HepG2 (cell line): ENCODE results near the gene CAMSAP3. TPM values are rescaled to one million over a fixed set of nuclear protein-coding genes. Genes with fewer than 3 reads are reported as not detected.
A peak's percentile ranks its signal among the peaks of the same experiment; 100 is the strongest.

Source experiments
- ELK4 ChIP-seq: sonication (generic); formaldehyde crosslinking; IDR thresholded peaks from 2 replicates; pipeline ENCODE4 v1.9.0; 2021; ENCODE audit warnings: missing genetic modification reagents, borderline replicate concordance
- NFAT5 ChIP-seq: sonication (generic); formaldehyde crosslinking; IDR thresholded peaks from 2 replicates; pipeline ENCODE4 v1.4.0; 2020; ENCODE audit warnings: missing genetic modification reagents
- PHB2 ChIP-seq: fragments of 450-650 bp; IDR thresholded peaks from 2 replicates; pipeline ENCODE4 v1.6.1; 2018; ENCODE audit not compliant: partially characterized antibody
- PHF21A ChIP-seq: sonication (generic); formaldehyde crosslinking; IDR thresholded peaks from 2 replicates; pipeline ENCODE4 v1.5.0; 2020; ENCODE audit warnings: mild to moderate bottlenecking, missing genetic modification reagents
- TAF1 ChIP-seq: sonication (generic); formaldehyde crosslinking; IDR thresholded peaks from 2 replicates; pipeline ENCODE4 v1.4.0; 2020; ENCODE audit warnings: missing genetic modification reagents
- ZFP82 ChIP-seq: sonication (generic); formaldehyde crosslinking; IDR thresholded peaks from 2 replicates; pipeline ENCODE4 v1.5.1; 2020; ENCODE audit warnings: mild to moderate bottlenecking, missing genetic modification reagents, borderline replicate concordance
- ZNF205 ChIP-seq: IDR thresholded peaks from 2 replicates; pipeline ENCODE4 v1.6.1; 2018; ENCODE audit warnings: missing biosample characterization, missing genetic modification reagents
- ZNF770 ChIP-seq: sonication (generic); formaldehyde crosslinking; IDR thresholded peaks from 2 replicates; pipeline ENCODE4 v1.5.0; 2020; ENCODE audit warnings: mild to moderate bottlenecking, missing genetic modification reagents
- ZSCAN12 ChIP-seq: sonication (generic); formaldehyde crosslinking; IDR thresholded peaks from 2 replicates; pipeline ENCODE4 v1.9.0; 2021; ENCODE audit warnings: mild to moderate bottlenecking, missing genetic modification reagents
- polyA plus RNA-seq, 8 experiments: library from polyadenylated mRNA; depleted of rRNA in 3 of 8; stranded (reverse) in 7 of 8; unstranded in 1 of 8; fragments of >200 nt; fragmentation: Illumina TruSeq in 4 of 8; extraction: Trizol in 4 of 8; gene quantifications; 2 replicates each; pipeline versions ENCODE4 v1.2.1 to v1.2.3, GENCODE V29; 2011 to 2016; ENCODE audit warnings: low read depth in 4 of 8, missing spikeins in 1 of 8, mixed read lengths in 1 of 8; ENCODE audit not compliant: insufficient read depth in 1 of 8
- total RNA-seq, 5 experiments: library from RNA; depleted of rRNA; stranded (reverse); fragments of >200 nt; fragmentation: Illumina TruSeq; extraction: Trizol; gene quantifications; 2 replicates each; pipeline ENCODE4 v1.2.3, GENCODE V29; 2016; ENCODE audit warnings: low read depth in 1 of 5
- TF ChIP-seq, protein P1 (sequence below): sonication (generic); formaldehyde crosslinking; IDR thresholded peaks from 2 replicates; pipeline ENCODE4 v1.5.0; 2020; ENCODE audit warnings: mild to moderate bottlenecking, missing genetic modification reagents, borderline replicate concordance
- TF ChIP-seq, protein P2 (sequence below): sonication (generic); formaldehyde crosslinking; IDR thresholded peaks from 2 replicates; pipeline ENCODE4; 2020; ENCODE audit warnings: missing genetic modification reagents, mild to moderate bottlenecking, borderline replicate concordance
- TF ChIP-seq, protein P3 (sequence below): sonication (generic); formaldehyde crosslinking; conservative IDR thresholded peaks from 2 replicates; pipeline ENCODE4 v1.8.1; 2023; ENCODE audit warnings: missing genetic modification reagents

The CAMSAP3 gene
- total and polyA plus RNA-seq, 2 of the 13 experiments (the other 11 are each of a cell fraction or from before 2014, with no cell fraction given): 10.8 to 11.8 TPM

DNA sequence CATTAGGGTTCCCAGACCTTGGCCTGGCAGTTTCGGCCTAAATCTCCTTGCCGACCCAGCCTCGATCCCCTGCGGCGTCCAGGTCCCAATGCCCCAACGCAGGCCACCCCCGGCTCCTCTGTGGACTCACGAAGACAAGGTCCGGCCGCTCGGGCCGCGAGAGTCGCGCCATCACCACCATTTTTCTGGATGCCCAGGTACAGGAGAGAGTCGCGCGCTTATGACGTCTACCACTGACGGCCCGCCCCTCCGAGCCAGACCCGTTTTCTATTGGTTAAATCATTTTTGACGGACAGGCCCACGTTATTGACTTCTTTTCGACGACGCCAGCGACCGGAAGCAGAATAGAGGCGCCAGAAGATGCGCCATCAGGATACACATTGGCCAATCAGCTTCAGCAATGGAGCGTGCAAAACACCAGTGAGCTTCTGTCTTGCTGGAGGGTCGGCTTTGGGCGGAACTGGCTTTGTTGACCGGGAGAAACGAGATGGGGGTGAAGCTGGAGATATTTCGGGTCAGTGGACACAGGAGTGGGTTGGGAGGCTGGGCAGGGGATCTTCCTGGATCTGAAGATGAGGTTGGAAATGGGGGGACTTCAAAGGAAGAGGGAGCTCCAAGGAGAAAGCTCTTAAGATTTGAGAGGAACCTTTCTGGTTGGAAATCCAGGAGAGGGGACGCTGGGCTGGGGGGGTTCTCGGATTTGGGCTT, 33.8 kb downstream of the CAMSAP3 start, which contains the start of the genes PET100 and XAB2 (continued):
- TF ChIP-seq NFAT5 (CRISPR knock-in tag) (no peak), TAF1 (CRISPR knock-in tag) (peak; percentile 47), ZNF205 (CRISPR knock-in tag) (peak; percentile 29; the same call in 1 of the 2 replicates), ZNF770 (CRISPR knock-in tag) (no peak), PHB2 (no peak), ELK4 (no peak; the same call in 1 of the 2 replicates), ZSCAN12 (CRISPR knock-in tag) (peak; percentile 68; the same call in 1 of the 2 replicates), PHF21A (CRISPR knock-in tag) (0 out of 2 replicates have a peak, but pooled peaks have one; percentile 29), ZFP82 (CRISPR knock-in tag) (no peak)
- TF ChIP-seq, protein P1, sequence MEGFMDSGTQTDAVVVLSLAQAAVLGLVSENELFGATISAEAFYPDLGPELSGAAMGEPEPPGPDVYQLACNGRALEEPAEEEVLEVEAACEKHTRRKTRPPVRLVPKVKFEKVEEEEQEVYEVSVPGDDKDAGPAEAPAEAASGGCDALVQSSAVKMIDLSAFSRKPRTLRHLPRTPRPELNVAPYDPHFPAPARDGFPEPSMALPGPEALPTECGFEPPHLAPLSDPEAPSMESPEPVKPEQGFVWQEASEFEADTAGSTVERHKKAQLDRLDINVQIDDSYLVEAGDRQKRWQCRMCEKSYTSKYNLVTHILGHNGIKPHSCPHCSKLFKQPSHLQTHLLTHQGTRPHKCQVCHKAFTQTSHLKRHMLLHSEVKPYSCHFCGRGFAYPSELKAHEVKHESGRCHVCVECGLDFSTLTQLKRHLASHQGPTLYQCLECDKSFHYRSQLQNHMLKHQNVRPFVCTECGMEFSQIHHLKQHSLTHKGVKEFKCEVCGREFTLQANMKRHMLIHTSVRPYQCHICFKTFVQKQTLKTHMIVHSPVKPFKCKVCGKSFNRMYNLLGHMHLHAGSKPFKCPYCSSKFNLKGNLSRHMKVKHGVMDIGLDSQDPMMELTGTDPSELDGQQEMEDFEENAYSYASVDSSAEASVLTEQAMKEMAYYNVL (CRISPR knock-in tag): no peak
- TF ChIP-seq, protein P2, sequence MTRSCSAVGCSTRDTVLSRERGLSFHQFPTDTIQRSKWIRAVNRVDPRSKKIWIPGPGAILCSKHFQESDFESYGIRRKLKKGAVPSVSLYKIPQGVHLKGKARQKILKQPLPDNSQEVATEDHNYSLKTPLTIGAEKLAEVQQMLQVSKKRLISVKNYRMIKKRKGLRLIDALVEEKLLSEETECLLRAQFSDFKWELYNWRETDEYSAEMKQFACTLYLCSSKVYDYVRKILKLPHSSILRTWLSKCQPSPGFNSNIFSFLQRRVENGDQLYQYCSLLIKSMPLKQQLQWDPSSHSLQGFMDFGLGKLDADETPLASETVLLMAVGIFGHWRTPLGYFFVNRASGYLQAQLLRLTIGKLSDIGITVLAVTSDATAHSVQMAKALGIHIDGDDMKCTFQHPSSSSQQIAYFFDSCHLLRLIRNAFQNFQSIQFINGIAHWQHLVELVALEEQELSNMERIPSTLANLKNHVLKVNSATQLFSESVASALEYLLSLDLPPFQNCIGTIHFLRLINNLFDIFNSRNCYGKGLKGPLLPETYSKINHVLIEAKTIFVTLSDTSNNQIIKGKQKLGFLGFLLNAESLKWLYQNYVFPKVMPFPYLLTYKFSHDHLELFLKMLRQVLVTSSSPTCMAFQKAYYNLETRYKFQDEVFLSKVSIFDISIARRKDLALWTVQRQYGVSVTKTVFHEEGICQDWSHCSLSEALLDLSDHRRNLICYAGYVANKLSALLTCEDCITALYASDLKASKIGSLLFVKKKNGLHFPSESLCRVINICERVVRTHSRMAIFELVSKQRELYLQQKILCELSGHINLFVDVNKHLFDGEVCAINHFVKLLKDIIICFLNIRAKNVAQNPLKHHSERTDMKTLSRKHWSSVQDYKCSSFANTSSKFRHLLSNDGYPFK: peak; percentile 77; the same call in 1 of the 2 replicates
- TF ChIP-seq, protein P3, sequence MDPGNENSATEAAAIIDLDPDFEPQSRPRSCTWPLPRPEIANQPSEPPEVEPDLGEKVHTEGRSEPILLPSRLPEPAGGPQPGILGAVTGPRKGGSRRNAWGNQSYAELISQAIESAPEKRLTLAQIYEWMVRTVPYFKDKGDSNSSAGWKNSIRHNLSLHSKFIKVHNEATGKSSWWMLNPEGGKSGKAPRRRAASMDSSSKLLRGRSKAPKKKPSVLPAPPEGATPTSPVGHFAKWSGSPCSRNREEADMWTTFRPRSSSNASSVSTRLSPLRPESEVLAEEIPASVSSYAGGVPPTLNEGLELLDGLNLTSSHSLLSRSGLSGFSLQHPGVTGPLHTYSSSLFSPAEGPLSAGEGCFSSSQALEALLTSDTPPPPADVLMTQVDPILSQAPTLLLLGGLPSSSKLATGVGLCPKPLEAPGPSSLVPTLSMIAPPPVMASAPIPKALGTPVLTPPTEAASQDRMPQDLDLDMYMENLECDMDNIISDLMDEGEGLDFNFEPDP (CRISPR knock-in tag): 0 out of 2 replicates have a peak, but pooled peaks have one; percentile 50
